Subcutaneous adipose tissue (tissue), 4 donors: Measurements from ENCODE around the gene PRRT1. TPM values are rescaled to one million over a fixed set of nuclear protein-coding genes. Genes with fewer than 3 reads are reported as not detected.

Experiments
- CTCF ChIP-seq: fragments of 450-650 bp; IDR thresholded peaks from one replicate; pipeline ENCODE4 v1.5.1; 2016; ENCODE audit warnings: low read depth, mild to moderate bottlenecking, control low read depth, antibody characterized with exemption, moderate library complexity
- total RNA-seq, 4 donors: library from RNA; depleted of rRNA; stranded (reverse); fragments of >200 nt; gene quantifications; one replicate each; pipeline ENCODE4 v1.1.0, GENCODE V29; 2016

Gene PRRT1
- total RNA-seq, 4 donors from 2014 or later: 0.34 to 1.3 (median 0.57) TPM; not detected in 1

DNA sequence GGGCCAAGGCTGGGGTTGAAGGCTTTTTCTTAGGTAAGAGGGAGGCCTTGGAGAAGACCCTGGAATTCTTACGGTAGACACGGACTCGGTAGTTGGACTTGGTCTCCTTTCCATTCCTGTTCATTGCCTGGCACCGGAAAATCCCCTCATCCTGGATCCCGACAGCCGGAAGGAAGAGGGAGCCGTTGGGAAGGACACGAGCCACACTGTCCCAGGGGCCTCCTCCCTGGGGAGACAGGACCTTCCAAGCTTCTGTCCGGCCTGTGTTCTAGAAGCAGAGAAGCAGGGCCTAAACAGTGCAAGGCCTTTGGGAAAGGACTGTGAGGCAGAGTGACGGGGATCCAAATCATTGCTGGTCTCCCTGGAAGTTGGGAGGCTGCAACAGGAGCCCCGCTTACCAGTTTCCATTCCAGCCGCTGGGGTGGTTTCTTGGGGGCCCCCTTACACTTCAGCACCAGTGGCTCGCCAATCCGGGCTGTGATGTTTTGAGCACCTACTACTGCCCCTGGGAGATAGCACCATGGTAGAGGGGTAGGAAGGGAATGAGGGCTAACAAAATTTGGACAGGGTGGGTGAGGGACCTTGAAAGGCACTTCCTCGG is 31.8 kb upstream of the PRRT1 start:
- TF ChIP-seq CTCF: no peak

GRCh38 chr6:32183030-32183429 is 31.3 kb upstream of the PRRT1 start:
- TF ChIP-seq CTCF: no peak

DNA sequence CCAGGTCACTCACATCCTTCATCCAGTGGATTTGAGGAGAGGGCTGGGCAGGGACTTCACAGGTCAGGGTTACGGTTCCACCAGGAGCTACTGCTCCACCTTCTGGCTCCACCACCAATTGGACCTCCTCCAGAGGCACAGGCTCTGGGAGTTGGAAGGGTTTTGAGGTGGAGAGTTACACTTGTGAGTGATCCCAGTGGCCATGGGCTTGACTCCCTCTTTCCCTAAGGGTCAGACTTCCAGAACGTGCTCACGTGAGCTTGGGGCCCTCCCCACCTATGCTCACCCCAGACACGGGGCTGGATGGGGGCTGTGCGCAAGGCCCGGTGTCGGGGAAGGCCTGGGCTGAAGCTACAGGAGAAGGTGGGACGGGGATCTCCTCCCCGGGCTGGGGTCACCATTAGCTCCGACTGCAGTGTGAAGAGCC is 30.8 kb upstream of the PRRT1 start:
- no peak for TF ChIP-seq CTCF

DNA sequence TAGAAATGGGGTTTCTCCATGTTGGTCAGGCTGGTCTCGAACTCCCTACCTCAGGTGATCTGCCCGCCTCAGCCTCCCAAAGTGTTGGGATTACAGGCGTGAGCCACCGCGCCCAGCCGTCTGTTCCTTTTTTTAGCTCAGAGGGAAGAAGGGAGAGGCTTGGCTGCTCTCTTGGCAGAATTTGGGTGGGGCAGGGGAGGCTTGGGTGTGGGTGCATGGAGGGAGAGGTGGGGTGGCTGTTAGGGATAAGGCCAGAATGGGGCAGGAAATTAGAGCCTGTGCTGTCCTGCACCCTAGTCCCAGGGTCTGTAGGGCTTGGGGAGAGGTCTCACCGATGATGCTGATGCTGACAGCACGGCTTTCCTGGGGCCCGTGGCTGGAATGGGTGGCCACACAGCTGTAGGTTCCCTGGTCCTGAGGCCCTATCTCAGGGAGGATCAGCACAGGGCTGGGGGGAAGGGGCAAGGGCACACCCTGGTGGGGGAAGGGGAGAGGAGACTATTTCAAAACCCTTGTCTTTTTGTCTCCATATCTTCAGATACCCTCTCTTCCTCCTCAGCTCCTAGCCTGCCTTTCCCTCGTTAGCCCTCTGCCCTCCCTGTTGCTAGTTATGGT is 30.3 kb upstream of the PRRT1 start:
- no peak for TF ChIP-seq CTCF

- no peak for TF ChIP-seq CTCF
Observed at GRCh38 chr6:32181148-32181702, 29.5 kb upstream of the PRRT1 start.

DNA sequence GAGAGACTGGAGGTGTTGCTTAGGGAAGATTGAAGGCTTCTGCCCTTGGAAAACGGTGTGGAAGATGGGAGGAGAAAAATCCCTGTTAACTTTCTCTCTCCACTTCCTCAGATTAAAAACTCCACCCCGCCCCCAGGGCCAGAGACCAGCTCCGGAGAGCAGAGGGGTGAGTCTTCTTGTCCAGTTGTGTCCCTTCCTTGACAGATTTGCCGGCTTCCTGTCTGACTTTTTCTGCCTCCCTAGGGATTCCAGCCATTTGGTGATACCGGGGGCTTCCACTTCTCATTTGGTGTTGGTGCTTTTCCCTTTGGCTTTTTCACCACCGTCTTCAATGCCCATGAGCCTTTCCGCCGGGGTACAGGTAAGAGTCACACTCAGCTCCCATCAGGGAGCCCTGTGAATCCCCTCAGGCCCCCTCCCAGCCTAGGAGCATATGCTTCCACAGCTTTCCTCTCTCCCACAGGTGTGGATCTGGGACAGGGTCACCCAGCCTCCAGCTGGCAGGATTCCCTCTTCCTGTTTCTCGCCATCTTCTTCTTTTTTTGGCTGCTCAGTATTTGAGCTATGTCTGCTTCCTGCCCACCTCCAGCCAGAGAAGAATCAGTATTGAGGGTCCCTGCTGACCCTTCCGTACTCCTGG is 28.1 kb upstream of the PRRT1 start:
- no peak for TF ChIP-seq CTCF
